ENCODE data around the gene HNRNPF.
"Not testable (repeated sequence)": the region's sequence is repeated elsewhere in the genome, so short reads cannot be mapped to it uniquely, and the experiment has no call there.

Gene HNRNPF

DNA sequence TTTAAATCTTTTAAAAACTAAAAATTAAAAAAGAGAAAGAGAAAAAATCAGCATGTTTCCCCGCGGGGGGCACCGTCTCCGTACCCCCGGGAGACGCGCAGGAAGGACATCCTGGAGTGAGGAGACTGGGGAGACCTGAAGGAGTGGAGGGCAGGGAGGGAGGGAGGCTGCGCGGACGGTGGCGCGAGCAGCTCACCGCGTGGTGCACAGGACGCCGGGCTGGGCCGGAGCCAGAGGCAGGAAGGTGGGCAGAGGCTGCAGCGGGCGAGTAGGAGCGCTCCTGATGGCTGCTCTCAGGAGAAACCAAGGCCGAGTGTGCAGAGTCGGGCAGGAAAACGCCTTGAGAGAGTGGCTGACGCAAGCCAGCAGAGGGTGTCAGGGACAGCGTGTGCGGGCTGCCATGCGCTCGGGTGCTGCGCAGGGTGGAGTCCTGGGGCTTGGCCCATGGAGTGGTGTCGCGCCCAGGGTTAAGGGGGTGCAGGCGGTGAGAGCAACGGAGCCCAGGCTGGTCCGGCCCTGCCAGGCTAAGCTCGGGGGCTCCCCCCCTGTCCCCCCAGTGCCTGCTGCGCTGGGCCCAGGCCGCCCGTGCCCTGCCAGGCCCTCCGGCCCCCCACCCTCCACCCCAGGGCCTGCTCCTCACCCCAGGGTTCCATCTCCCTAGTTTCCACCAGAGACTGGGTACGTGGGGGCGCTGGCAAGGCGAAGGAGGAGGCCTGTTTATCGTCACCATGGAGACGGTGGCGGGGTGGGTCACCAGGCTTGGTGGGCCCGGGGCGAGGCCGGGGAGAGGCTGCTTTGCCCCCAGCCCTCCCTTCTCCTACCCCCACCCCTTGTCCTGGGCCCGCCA, 66.5 kb downstream of the HNRNPF start:
- no peak for DNase-seq

DNA sequence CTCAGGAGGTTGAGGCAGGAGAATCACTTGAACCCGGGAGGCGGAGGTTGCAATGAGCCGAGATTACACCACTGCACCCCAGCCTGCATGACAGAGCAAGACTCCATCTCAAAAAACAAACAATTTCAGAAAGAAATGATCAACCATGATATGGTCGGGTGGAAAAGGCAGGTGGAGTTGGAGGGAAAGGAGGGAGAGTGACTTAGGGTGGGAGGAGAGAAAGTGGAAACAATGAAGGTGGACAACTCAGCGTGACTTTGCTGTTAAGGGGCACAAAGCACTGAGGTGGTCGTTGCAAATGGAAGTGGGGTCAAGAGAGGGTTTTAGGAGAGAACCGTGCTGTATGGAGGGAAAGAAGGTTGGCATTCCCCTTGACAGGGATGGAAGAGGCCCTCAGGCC, 67.5 kb downstream of the HNRNPF start:
- DNase-seq: no peak

DNA sequence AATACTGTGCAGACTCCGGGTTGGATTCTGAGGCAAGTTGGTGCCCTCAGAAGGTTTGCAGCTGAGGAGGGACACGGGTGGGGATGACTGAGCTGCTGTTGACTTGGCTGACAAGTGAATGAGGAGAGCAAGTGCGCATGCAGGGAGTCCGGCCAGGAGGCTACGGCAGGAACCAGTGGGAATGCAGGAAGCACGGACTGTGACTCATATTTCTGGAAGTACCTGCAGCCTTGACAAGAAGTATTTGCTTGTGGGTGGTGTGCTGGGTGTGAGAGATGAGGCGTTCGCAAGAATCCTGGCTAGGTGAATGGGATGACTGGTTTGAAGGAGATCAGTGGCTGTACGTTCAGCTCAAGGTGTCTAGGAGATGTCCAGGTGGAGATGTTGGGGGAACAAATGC, 68.4 kb downstream of the HNRNPF start:
- no peak for DNase-seq

DNA sequence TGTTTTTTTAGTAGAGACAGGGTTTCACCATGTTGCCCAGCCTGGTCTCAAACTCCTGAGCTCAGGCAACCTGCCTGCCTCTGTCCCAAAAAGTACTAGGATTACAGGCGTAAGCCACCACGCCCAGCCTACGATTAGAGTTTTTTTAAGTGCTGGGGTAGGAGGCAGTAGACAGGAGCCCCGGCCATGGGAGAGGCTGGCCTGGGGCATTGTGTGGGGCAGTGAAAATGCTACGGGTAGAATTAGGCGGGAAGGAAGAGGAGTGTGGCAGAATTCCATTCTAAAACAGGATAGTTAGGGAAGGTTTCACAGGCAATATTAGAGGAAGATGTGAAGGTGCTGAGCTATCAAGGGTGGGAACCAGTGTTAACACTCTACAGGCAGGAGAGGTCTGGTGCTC, 68.9 kb downstream of the HNRNPF start:
- no peak for DNase-seq

DNA sequence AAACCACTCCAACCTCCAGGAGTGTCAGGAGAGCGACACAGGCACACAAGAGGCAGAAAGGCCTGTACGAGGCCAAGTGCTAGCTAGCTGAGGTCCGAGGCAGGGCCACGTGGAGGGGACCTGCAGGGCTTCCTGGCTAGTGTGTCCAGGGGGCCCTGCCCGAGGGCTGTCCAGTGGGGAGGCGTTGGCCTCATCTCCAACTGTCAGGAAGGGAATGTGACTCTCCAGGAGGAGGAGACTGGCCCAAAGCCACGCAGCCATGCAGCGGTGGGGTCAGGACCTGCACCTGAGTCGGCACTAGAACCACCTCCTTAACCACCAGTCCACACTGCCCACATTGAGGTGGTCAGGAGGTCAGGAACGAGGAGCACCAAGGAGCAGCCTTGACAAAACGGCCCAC, 69.8 kb downstream of the HNRNPF start:
- no peak for DNase-seq

DNA sequence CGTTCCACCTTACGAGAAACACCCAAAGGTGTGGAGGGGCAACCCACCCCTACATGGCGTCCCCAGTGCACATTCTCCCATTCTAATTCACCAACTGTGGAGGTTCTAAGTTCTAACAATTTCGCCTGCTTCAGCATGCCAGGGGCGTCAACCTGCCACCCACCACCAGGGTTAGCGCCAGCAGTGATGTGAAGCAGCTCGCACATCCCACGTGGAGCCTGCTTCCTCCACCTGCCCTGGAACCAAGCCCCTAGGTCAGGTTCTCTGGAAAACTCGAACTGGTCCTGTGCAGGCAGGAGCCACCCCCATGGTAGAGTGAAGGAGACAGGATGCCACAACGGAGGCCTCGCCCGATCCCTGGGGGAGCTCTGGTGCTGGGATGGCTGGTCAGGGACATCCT, 70.9 kb downstream of the HNRNPF start:
- no peak for DNase-seq

GRCh38 chr10:43337536-43337935, 71.5 kb downstream of the HNRNPF start:
- DNase-seq: not testable (repeated sequence)

DNA sequence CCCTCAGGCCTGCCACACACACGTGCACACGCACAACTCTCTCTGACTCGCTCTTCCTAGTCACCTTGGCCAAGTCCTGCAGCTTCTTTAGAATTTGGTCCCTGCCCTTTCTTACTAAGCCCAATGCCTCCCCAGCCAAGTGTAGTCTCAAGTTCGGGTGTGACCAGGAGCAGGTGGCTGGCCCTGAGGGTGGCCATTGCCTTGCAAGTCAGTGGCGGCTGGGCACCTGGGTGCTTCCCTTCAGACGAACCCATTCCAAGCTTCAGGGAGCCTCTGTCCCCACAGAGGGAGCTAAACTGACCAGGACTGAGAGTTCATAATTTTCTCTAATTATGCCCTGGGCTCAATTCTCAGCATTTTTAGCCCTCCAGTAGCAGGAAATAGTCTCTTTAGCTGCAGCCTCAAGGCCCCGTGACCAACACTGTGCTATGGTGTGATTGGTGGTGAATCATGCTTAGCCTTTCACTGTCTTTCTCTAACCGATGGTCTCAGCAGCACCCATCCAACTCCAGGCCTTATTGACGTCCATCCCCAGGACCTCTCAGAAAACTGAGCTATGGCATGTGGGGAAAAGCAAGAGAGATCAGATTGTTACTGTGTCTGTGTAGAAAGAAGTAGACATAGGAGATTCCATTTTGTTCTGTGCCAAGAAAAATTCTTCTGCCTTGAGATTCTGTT, 72.2 kb downstream of the HNRNPF start:
- no peak for DNase-seq

DNA sequence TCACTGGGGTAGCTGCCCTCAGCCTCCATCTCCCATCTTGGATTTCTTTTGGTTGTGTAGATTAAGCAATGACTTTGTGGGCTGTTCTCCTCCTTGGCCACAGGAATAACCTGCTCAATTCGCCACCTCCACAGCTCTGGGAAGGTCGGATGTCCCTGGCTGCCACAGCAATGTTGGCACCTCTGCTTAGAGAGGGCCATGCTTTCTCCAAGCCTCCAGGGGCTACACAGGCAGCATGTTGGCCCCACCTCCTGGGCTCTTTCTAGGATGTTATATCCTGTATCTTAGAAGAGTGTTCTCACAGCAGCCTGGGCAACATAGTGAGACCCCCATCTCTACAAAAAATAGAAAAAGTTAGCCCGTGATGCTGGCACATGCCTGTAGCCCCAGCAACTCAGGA, 72.9 kb downstream of the HNRNPF start:
- DNase-seq: no peak

Data from DMS79 (cell line).